ENCODE measurements around the gene SPP1. TPM values are rescaled to one million over a fixed set of nuclear protein-coding genes. Genes with fewer than 3 reads are reported as not detected.
"Not testable (repeated sequence)": the region's sequence is repeated elsewhere in the genome, so short reads cannot be mapped to it uniquely, and the experiment has no call there.

The SPP1 gene
- total RNA-seq, 1 experiment from 2014 or later: not detected

- no peak overlapping the region for H3K27ac Mint-ChIP-seq (ENCODE audit: low read depth, unreplicated experiment)
- no peaks in the 10 kb centered on the region for H3K4me1 Mint-ChIP-seq (ENCODE audit: insufficient read depth, unreplicated experiment)
- H3K9me3 Mint-ChIP-seq (ENCODE audit: unreplicated experiment): peaks cover 5% of the 10 kb centered on the region
- no peaks in the 10 kb centered on the region for H3K36me3 Mint-ChIP-seq (ENCODE audit: insufficient read depth, unreplicated experiment)
- BruUV-seq (replicated peaks): no TSS peak
- no peak for DNase-seq (ENCODE audit: unreplicated experiment)
- TF ChIP-seq CTCF (IDR thresholded peaks at IDR 0.05; ENCODE audit: unreplicated experiment): no peak
- no peak overlapping the region for H3K4me3 Mint-ChIP-seq (ENCODE audit: unreplicated experiment)
- ChIA-PET POLR2A (no interaction called here), CTCF (interaction anchor here (1.1 kb wide), 1 partner anchor 41 kb away, joined by 3 read pairs; no protein-coding TSS in a partner anchor)
- intact Hi-C loops (cut with micrococcal nuclease): no loop called here
- no peaks in the 10 kb centered on the region for H3K27me3 Mint-ChIP-seq (ENCODE audit: insufficient read depth, unreplicated experiment)
Observed at GRCh38 chr4:87932718-87933141, 42.8 kb upstream of the SPP1 start.

GRCh38 chr4:87933337-87933736, 42.2 kb upstream of the SPP1 start:
- POLR2A ChIA-PET: no interaction called here
- intact Hi-C loops (cut with micrococcal nuclease): no loop called here
- no peak overlapping the region for H3K4me3 Mint-ChIP-seq (ENCODE audit: unreplicated experiment)
- peaks cover 5% of the 10 kb centered on the region for H3K9me3 Mint-ChIP-seq (ENCODE audit: unreplicated experiment)
- no peaks in the 10 kb centered on the region for H3K4me1 Mint-ChIP-seq (ENCODE audit: insufficient read depth, unreplicated experiment)
- H3K27ac Mint-ChIP-seq (ENCODE audit: low read depth, unreplicated experiment): no peak overlapping the region
- no TSS peak for BruUV-seq (replicated peaks)
- no peaks in the 10 kb centered on the region for H3K27me3 Mint-ChIP-seq (ENCODE audit: insufficient read depth, unreplicated experiment)
- H3K36me3 Mint-ChIP-seq (ENCODE audit: insufficient read depth, unreplicated experiment): no peaks in the 10 kb centered on the region
- TF ChIP-seq CTCF (IDR thresholded peaks at IDR 0.05; ENCODE audit: unreplicated experiment): no peak
- no peak for DNase-seq (ENCODE audit: unreplicated experiment)
- CTCF ChIA-PET: no interaction called here

GRCh38 chr4:87934157-87934704, 41.3 kb upstream of the SPP1 start:
- H3K36me3 Mint-ChIP-seq (ENCODE audit: insufficient read depth, unreplicated experiment): no peaks in the 10 kb centered on the region
- H3K27ac Mint-ChIP-seq (ENCODE audit: low read depth, unreplicated experiment): no peak overlapping the region
- POLR2A ChIA-PET: no interaction called here

GRCh38 chr4:87934973-87935372, 40.5 kb upstream of the SPP1 start:
- no TSS peak for BruUV-seq (replicated peaks)
- Mint-ChIP-seq H3K27ac (ENCODE audit: low read depth, unreplicated experiment) (no peak overlapping the region), H3K9me3 (ENCODE audit: unreplicated experiment) (peaks cover 5% of the 10 kb centered on the region), H3K4me1 (ENCODE audit: insufficient read depth, unreplicated experiment) (no peaks in the 10 kb centered on the region), H3K36me3 (ENCODE audit: insufficient read depth, unreplicated experiment) (no peaks in the 10 kb centered on the region), H3K4me3 (ENCODE audit: unreplicated experiment) (no peak overlapping the region), H3K27me3 (ENCODE audit: insufficient read depth, unreplicated experiment) (no peaks in the 10 kb centered on the region)
- ChIA-PET POLR2A (no interaction called here), CTCF (no interaction called here)
- no peak for DNase-seq (ENCODE audit: unreplicated experiment)
- no peak for TF ChIP-seq CTCF (IDR thresholded peaks at IDR 0.05; ENCODE audit: unreplicated experiment)
- intact Hi-C loops (cut with micrococcal nuclease): no loop called here

More at GRCh38 chr4:87934157-87934704, 41.3 kb upstream of the SPP1 start:
- no peaks in the 10 kb centered on the region for H3K4me1 Mint-ChIP-seq (ENCODE audit: insufficient read depth, unreplicated experiment)
- TF ChIP-seq CTCF (IDR thresholded peaks at IDR 0.05; ENCODE audit: unreplicated experiment): no peak
- intact Hi-C loops (cut with micrococcal nuclease): no loop called here
- peaks cover 5% of the 10 kb centered on the region for H3K9me3 Mint-ChIP-seq (ENCODE audit: unreplicated experiment)
- no peak for DNase-seq (ENCODE audit: unreplicated experiment)
- CTCF ChIA-PET: no interaction called here
- H3K4me3 Mint-ChIP-seq (ENCODE audit: unreplicated experiment): no peak overlapping the region
- BruUV-seq (replicated peaks): no TSS peak
- H3K27me3 Mint-ChIP-seq (ENCODE audit: insufficient read depth, unreplicated experiment): no peaks in the 10 kb centered on the region

GRCh38 chr4:87935954-87936353, 39.6 kb upstream of the SPP1 start:
- intact Hi-C loops (cut with micrococcal nuclease); H3K27me3 Mint-ChIP-seq (ENCODE audit: insufficient read depth, unreplicated experiment); H3K36me3 Mint-ChIP-seq (ENCODE audit: insufficient read depth, unreplicated experiment); H3K4me1 Mint-ChIP-seq (ENCODE audit: insufficient read depth, unreplicated experiment); DNase-seq (ENCODE audit: unreplicated experiment); CTCF ChIA-PET; BruUV-seq (replicated peaks); POLR2A ChIA-PET; H3K27ac Mint-ChIP-seq (ENCODE audit: low read depth, unreplicated experiment); H3K4me3 Mint-ChIP-seq (ENCODE audit: unreplicated experiment); H3K9me3 Mint-ChIP-seq (ENCODE audit: unreplicated experiment): not testable (repeated sequence)
